Right atrium auricular region (tissue), 2 donors: Measurements from ENCODE around the gene NEDD8. TPM values are rescaled to one million over a fixed set of nuclear protein-coding genes. Genes with fewer than 3 reads are reported as not detected.

Source experiments
- DNase-seq: peaks from one replicate; pipeline ENCODE4 v3.0.0-alpha.2; 2019; ENCODE audit warnings: low spot score
- H3K27ac ChIP-seq, 2 donors: fragments of 200-600 bp; sonication (generic); 1 replicate in 1 of 2; 2 replicates in 1 of 2; pipeline ENCODE4 v1.5.1; 2016 to 2019
- H3K27me3 ChIP-seq, 2 donors: fragments of 200-600 bp; sonication (generic); one replicate each; pipeline versions ENCODE4 v1.5.1 to v1.6.0; 2017 to 2019
- H3K36me3 ChIP-seq: fragments of 200-600 bp; sonication (generic); one replicate; pipeline ENCODE4 v1.5.1; 2016
- H3K4me1 ChIP-seq, 2 donors: fragments of 200-600 bp; sonication (generic); one replicate each; pipeline versions ENCODE4 v1.5.1 to v1.6.0; 2017 to 2019
- H3K4me3 ChIP-seq, 2 donors: fragments of 200-600 bp; sonication (generic); 1 replicate in 1 of 2; 2 replicates in 1 of 2; pipeline ENCODE4 v1.5.1; 2017 to 2019; ENCODE audit warnings: mild to moderate bottlenecking in 1 of 2, moderate library complexity in 1 of 2
- H3K9me3 ChIP-seq, 2 donors: fragments of 200-600 bp; sonication (generic); one replicate each; pipeline ENCODE4 v1.5.1; 2019
- CTCF ChIP-seq, 2 donors: fragments of 200-600 bp; sonication (generic); IDR thresholded peaks; one replicate each; pipeline ENCODE4 v1.5.1; 2019; ENCODE audit warnings: antibody characterized with exemption in 2 of 2
- total RNA-seq, 2 donors: library from RNA; depleted of rRNA; stranded (reverse); fragments of >200 nt; gene quantifications; one replicate each; pipeline ENCODE4 v1.1.0, GENCODE V29; 2016

The NEDD8 gene
- 100 to 1,000 TPM; 184 to 206 TPM for total RNA-seq

DNA sequence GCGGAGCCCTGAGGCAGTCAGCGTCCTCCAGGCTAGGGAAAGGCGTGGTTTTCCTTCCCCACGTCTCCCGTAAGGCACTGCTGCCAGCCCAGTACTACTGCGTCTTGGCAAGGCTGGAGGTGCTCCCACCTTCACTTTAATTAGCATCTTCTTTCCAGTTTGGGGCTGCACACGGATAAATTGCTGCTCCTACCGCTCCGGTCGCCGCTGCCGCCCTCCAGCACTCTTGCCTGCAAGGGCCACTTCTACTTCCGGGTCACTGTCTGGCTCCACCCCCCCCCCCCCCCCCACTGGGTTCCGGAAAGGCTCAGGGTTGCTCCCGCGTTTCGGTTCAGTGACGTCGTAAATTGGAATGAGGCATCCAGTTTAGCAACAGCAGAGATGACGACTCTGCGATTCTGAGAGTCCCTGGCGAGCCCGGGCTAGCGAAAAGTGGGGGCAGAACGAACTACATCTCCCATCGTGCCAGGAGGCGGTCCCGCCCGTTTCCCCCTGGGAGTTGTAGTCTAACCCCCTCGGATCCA is at the start of gene NEDD8:
TSS of gene NEDD8 (minus strand) at position 247 of the 524 bp plus-strand sequence. CDS start at position 147, 100 bp downstream.
- Histone ChIP-seq H3K4me1 (peaks cover 0 to 28% of the 10 kb centered on the region in 2 donors), H3K36me3 (peaks cover 27% of the 10 kb centered on the region), H3K4me3 (peak within 1 kb of the TSS; percentile 86 to 95), H3K27me3 (no peaks in the 10 kb centered on the region), H3K27ac (peak within 1 kb of the TSS; percentile 86 to 92), H3K9me3 (no peaks in the 10 kb centered on the region)
- DNase-seq, result peak; percentile 97
- no peak for TF ChIP-seq CTCF (IDR thresholded peaks at IDR 0.05)

DNA sequence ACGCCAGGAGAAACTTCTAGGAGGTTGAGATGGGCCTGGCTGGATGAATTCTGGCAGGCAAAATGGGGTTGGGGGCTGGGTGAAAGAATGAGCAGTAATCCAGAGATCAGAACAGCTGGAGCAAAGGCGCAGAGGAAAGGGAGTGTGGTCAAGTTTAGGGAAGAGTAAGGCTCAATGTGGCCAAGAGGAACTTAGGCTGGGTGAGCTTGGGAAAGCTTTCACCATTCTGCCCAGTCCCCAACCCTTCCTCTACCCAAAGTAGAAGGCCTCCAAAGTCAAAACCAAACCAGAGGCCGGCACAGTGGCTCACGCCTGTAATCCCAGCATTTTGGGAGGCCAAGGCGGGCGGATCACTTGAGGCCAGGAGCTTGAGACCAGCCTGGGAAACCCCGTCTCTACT is 49.5 kb upstream of the NEDD8 start:
- peaks cover 0 to 27% of the 10 kb centered on the region in 2 donors for H3K4me1 ChIP-seq
- no peak overlapping the region for H3K27ac ChIP-seq
- H3K4me3 ChIP-seq, result no peak overlapping the region
- H3K27me3 ChIP-seq, result no peaks in the 10 kb centered on the region
- DNase-seq, result no peak
- H3K9me3 ChIP-seq, result no peaks in the 10 kb centered on the region
- TF ChIP-seq CTCF (IDR thresholded peaks at IDR 0.05), result no peak
- H3K36me3 ChIP-seq, result no peaks in the 10 kb centered on the region

- no peak overlapping the region for H3K27ac ChIP-seq
- no peaks in the 10 kb centered on the region for H3K27me3 ChIP-seq
- H3K4me3 ChIP-seq, result no peak overlapping the region
- DNase-seq, result no peak
- no peaks in the 10 kb centered on the region for H3K36me3 ChIP-seq
- H3K9me3 ChIP-seq, result no peaks in the 10 kb centered on the region
- no peak for TF ChIP-seq CTCF (IDR thresholded peaks at IDR 0.05)
- peaks cover 0 to 27% of the 10 kb centered on the region in 2 donors for H3K4me1 ChIP-seq
These were observed 48.8 kb upstream of the NEDD8 start for GRCh38 chr14:24280797-24281460.

DNA sequence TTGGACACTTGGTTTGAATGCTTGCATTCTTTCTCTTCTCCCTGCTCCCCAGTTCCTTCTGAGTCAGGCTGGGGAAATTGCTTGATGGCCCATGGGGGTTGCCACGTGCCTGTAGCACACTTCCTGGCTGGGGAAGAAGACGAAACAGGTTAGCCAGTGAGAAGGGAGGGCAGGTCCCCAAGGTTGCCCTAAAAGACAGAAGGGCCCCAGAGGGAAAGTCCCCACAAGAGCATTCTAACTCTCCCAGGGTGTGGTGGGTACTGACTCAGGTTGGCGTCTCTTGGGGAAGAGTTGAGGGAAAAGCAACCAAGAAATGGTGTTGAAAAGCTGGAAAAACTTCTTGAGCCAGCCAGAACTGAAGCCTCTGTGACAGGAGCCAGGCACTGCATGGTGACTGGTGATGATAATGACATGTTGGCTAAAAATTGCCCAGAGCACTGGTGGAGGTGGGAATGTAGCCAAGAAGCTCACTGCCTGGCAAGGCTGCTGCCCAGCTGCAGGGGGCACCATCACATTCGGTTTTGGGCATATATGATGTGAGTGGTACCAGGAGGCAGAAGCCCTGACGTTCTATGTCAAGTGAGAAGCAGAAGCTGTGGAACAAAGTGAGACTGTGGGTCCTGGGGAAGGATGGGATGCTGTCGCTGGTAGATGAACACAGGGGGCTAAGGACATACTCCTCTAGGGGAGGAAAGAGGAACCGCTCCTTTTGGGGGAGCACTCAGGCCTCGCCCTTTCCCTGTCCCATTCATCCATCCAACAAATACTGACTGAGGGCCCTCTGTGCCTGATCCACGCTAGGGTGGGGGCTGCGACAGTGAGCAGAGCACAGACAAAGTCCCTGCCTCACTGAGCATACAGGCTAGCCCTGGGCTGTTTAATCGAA is 47.4 kb upstream of the NEDD8 start:
- no peak for DNase-seq
- peak; percentile 11 to 57 for TF ChIP-seq CTCF (IDR thresholded peaks at IDR 0.05)
- H3K4me1 ChIP-seq, result peaks cover 0 to 27% of the 10 kb centered on the region in 2 donors
- no peaks in the 10 kb centered on the region for H3K36me3 ChIP-seq
- H3K27ac ChIP-seq, result peak overlapping the region; percentile 41 to 46
- H3K4me3 ChIP-seq, result no peak overlapping the region
- no peaks in the 10 kb centered on the region for H3K27me3 ChIP-seq
- H3K9me3 ChIP-seq, result no peaks in the 10 kb centered on the region

DNA sequence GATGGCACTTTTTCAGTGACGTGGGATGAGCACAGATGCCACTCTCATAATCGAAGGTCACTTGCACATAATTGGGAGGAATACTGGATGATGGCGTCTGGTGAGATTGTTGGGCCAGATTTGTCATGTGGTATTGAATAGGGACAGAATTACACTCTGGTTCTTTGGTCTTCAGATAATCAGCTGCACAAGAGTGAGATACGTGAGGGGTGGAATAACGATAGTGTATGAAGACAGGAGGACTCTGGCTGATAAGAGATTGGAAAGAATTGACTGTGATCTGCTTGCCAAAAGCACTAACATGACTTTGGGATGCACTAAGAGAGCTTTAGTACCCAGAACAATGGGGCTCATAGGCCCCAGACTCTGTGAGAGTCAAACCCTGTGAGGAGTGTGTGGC is 46.3 kb upstream of the NEDD8 start:
- H3K4me1 ChIP-seq, result peaks cover 0 to 27% of the 10 kb centered on the region in 2 donors
- DNase-seq, result no peak

More for the DNA sequence above, 46.3 kb upstream of the NEDD8 start:
- H3K27ac ChIP-seq, result no peak overlapping the region
- no peak for TF ChIP-seq CTCF (IDR thresholded peaks at IDR 0.05)
- H3K36me3 ChIP-seq, result no peaks in the 10 kb centered on the region
- H3K9me3 ChIP-seq, result no peaks in the 10 kb centered on the region
- H3K27me3 ChIP-seq, result no peaks in the 10 kb centered on the region
- H3K4me3 ChIP-seq, result no peak overlapping the region
